Inflammatory macrophage (primary cell): ENCODE data around the gene MAST4.

Experiments used
- DNase-seq, 2 donors: peaks; one replicate each; pipeline ENCODE4 v3.0.0-alpha.2; 2020 to 2022
- total RNA-seq, 18 experiments: gene quantifications; one replicate each; lab custom pipeline; 2026; ENCODE audit warnings: mixed read lengths in 6 of 18, inconsistent platforms in 2 of 18; lab: John Stamatoyannopoulos, UW

The MAST4 gene
- 2.3 to 12.9 (median 7.5) reads per million in 18 experiments for total RNA-seq

DNA sequence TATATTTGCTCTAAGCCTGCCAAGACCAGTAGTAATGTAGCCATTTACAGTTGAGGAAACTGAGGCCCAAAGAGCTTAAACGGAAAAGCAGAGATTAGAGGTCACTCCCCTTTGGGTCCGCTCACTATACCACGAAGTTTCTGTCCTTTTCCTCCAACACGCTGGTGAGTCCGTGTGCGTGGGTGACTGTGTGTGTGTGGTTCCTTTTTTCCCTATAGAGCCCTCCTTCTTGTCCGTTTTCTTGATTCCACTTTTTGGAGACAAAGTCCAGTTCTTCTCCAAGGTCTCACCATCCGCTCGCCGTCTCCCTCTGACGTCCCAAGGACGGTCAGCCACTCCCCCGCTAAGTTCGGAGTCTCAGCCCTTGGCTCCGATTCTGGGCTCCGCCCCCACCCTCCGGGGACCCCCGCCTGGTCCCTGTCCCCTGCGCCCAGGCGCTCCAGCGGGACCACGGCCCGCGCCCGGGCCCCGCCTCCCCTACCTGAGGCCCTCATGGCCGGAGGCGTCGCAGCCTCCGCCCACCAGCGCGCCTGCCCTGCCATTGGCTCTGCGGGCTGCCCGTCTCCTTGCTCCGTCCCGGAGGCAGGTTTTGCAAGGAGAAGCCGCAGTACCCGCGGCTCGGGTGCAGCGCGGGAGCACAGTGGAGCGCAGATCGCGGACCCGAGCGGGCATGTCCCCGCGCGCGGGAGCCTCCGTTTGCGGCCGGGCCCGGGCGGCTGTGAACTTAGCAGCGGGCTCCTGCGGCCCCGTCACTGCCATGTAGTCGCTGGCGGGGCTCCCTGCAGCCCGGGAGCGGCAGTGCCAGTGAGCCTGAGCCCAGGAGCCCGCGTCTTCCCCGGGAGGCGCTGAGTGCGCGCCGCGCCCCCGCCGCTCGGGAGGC lies at the start of gene MAST4:
Gene MAST4, plus strand, starts transcription at position 638 of the 880 bp plus-strand sequence. CDS start 263 bp downstream, outside the sequence.
- DNase-seq: peak; percentile 82 to 84

DNA sequence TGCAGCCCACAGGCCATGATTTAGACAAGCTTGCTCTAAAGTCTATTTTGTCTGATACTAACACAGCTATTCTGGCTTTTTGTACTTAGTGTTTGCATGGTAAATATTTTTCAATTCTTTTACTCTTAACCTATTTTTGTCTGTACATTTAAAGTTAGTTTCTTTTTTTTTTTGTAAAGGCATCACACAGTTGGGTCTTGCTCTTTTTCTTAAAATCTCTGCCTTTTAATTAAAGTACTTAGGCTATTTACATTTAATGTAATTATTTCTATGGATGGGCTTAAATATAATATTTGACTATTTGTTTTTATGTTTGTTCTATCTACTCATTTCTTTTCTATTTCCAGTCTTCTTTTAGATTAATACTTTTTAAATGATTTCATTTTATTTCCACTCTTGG lies 49.7 kb upstream of the MAST4 start:
- no peak for DNase-seq

DNA sequence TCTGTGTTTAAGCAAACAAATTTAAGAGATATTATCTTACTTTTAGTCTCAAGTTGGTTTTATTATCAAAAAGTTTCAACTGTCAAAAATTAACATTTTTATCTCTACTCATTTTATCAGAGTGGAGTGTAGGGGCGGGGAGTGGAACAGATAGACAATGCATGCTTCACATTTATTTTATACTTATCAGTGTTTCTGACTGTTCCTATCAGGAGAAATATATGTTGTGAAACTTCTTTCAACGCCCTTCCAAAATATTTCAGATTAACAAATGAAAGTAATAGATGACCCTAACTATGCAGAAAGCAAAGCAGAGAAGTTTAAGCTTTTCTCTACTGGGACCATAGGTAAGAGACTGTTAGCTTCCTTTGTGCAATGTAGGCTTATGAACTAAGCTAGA lies 44.9 kb upstream of the MAST4 start:
- DNase-seq: no peak

DNA sequence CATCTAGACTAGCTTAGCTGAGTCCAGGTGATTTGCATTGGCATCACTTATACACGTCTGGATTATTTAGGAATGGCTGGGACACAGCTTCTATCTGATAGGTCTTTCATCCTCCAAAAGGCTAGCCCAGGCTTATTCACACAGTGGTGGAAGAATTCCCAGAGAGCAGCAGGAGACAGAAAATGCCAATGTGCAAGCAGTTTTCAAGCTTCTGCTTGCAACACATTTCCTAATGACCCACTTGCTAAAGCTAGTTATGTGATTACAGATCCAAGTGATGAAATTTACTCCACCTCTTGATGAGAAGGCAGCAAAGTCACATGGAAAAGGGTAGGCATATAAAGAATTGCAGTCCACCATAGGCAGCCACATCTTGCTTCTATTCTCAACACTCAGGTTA lies 44.2 kb upstream of the MAST4 start:
- DNase-seq: peak; percentile 46 to 55

DNA sequence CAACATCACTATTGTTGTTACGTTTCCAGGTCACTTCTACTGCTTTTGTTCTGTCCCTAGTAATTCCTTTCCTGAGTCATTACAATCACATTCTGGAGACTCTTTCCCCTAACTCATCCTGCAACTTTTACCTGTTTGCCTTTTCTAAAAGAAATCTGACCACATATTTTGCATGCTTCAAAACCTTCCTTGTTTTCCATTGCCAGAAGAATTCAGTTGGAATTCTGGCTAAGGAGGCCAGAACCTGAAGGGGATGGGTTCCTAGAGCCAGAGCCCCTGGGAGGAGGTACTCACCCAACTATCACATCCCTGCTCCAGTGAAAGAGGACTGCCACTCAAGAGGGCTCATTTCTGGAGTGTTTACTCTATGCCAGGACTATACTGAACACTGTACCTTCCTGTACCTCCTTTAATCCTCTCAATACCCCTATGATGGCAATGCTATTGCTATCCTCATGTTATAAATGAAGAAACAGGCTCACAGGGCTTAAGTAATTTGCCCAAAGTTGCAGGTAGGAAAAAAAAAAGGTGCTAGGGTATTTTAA lies 42.8 kb upstream of the MAST4 start:
- DNase-seq: no peak

DNA sequence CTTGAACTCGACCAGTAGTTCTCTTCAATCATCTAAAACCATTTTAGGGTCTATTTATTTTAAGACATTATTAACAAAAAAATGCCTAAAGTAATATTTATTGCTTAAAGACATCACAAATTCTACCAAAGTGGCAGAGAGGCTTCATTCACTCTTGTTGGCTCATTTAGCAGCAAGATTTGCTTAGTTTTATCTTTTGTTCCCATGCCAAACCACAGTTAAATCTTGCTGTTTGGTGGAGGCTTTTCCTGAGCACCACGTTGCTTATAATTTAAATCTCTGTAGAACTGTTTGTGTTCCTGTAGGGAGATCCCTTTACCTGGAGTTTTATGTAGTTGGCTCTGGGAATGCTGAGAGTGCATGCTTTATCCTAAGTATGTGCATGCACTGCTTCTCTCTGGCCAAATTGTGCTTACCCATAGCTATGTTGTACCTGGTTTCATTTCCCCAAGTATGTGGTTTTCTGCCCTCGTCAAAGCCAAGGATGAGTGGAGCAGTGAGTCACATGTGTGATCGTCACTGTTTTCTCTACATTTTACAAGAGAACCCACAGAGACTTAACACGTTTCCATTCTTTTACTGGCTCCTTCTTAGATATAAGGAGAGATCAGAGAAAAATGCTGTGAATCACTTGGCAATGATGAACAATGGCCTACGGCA lies 42.1 kb upstream of the MAST4 start:
- peak; percentile 67 to 68 for DNase-seq

DNA sequence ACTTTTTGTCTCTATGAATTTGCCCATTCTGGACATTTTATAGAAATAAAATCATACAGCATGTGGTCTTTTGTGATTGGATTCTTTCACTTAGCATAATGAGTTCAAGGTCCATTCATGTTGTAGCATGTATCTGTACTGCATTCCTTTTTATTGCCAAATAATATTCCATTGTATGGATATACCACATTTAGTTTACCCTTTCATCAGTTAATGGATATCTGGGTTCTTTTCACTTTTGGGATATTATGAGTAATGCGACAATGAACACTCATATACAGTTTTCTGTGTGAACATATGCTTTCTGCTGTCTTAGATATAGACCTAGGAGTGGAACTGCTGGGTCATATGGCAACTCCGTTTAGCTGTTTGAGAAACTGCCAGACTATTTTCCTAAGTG lies 41.3 kb upstream of the MAST4 start:
- DNase-seq: no peak

DNA sequence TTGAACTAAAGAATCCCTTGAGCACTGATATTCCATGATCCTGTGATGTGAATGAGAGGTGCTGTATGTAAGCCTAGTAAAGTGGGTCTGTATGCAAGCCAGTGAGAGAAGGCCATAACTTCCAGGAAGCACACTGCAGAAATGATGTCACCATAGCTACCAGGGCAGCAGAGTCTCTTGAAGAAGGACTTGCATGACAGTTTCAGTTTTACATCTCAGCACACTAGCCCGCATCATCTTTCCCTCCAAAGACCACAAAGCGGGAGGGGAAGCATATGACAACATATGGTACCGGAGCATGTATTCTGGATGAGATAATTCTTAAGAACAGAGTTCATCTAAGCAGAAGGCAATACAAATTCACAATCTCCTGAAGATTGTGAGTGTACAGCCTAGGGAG lies 37.6 kb upstream of the MAST4 start:
- peak; percentile 6 to 7 for DNase-seq

DNA sequence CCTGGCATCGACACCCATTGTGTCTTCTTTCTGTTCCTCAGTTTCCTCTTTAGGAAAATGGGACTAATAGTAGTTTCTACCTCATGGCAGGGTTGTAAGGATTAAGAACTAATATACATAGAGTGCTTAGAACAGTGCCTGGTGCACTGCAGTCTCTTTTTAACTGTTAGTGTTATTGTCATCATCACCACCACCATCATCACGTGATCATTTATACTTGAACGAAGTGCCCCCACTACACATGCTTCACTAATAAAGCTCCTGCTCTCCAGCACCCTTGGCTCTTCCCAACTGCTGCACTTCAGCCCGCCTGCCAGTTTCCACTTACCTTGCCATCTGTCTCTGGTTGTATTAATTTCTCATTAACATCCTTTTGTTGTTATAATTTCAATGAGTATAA lies 35.8 kb upstream of the MAST4 start:
- DNase-seq: no peak

DNA sequence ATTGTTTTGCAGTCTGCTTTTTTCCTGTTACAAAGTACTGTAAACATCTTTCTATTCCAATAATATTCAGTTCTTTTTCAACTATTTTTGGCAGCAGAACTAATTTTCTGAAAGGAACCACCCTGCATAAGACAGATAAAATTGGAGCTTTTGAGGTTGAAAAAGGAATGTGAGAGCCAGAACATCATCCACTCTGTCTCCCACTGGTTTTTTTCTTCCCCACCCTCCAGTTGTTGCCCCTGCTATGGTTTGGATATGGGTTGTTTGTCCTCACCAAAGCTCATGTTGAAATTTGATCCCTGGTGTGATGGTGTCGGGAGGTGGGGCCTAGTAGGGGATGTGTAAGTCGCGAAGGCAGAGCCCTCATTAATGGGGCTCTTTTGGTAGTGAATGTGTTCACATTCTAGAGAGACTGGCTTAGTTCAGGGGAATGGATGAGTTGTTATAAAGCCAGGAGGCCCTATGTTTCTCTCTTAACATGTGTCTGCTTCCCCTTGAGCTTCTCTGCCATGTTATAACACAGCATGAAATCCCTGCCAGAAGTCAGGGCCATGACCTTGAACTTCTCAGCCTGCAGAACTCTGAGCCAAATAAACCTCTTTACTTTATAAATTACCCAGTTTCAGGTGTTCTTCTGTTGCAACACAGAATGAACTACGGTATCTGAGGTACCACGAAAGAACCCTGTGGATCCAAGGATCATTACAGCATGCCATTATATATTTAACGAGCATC lies 34.8 kb upstream of the MAST4 start:
- no peak for DNase-seq

DNA sequence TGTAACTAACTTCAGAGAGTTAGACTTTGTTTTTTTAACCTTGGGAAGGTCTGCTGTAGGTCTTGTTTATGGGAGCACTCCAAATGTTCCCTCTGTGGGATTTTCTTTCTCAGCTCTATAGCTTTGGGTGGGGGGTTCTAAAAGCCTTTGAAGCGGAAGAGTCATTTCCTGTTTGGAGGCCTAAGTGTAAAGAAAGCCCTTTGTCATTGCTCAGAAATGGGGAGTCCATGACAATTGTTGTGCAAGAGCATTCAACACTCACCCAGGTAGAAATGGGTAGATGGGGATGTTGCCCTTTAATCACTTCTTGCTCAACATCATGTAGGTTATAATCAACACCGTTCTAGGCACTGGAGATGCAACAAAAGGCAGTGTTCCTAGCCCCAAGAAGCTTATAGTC lies 30.3 kb upstream of the MAST4 start:
- DNase-seq: no peak

DNA sequence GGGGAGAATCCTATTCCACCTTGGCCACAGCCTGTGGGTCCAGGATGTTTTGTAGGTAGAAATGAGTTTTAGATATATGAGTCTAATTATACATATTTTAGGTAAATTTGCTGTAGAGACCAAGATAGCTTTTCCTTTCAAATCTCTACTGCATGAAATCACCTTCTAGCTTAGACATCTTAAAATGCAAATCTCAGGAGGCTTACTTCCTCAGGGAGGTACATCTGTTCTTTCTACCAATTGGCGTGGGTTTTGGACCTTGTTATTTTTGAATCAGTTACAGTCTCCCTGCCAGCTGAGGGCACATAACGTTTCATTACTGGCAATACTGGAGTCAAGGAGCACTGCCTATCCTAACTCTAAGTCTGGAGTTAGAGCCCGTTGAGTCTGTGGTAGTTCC lies 28.7 kb upstream of the MAST4 start:
- DNase-seq: no peak

DNA sequence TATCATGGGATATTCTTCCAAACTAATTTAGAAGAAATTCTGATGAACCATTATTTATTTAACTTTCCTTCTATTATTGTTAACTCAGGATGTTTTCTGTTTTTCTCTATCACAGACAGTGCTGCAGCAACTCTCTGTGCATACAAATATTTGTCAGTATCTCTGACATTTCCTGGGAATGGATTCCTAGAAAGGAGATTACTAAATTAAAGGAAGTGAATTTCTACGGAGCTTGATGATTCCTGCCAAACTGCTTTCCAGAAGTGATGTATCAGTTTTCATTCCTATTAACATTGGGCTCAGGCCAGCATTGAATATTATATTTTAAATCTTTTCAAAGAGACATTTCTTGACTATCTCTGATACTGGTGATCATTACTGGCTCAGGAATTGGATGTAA lies 26.0 kb upstream of the MAST4 start:
- no peak for DNase-seq

DNA sequence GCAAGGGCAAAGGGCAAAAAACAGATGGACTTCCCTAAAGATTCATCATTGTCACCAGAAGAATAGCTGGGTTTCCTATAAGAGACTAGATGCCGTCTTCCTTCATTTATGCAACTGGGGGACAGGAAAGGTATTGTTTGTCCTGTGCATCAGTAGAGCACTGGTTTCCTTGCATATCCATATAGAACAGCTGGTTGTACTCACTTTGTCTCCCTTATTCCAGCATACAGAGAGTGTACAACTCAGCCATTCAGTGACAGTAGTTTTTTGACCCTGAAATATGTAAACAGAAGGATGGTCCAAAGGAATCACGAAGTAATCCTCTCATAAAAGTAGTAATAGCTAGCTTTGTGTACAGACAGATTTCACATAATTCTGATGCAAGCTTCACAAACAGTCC lies 22.5 kb upstream of the MAST4 start:
- no peak for DNase-seq

DNA sequence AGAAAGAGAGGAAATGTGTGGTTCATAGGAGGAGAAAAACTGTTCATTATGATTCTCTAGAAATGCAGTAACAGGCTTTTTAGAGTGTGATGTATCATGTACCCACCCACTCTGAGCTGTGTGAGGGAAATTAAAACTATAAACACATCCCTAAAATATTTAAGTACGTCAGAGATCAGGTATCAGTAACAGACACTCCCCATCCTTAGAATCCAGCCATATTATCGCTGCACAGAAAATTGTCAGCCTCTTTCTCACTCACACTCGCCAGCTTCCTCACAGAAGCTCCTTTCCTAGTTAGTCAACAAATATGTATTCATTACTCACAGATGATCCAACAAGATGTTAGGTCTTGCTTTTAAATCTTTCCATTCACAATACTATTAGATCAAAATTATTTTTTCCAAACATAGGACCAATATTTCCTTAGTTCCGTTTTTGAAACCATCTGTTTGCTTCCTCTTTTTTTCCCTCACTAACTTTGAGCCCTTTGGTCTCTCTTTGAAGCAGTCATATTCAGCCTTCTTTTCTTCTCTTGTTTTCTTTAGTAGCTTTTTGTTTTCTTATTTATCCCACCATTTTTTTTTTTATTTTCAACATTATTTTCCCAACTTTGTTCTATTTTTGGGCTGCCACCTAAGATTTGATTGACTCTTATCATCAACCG lies 13.6 kb upstream of the MAST4 start:
- no peak for DNase-seq

DNA sequence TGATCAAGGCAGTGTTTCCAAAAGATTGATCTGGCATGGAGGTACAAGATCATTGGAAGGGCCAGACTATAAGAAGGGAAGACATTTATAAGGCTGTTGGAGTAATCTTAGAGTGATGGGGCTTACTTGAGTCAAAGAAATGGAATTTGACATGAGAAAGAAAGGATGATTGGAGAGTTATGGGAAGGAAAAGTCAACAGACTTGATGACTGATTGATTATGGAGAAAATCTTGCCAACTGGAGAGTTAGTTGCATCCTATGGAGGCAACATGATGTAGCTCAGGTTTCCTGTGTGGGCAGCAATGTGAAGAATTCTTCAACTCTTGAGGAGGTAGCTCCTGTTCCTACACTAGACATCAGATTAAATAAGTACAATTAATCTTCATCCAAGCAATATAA lies 10.9 kb upstream of the MAST4 start:
- no peak for DNase-seq

DNA sequence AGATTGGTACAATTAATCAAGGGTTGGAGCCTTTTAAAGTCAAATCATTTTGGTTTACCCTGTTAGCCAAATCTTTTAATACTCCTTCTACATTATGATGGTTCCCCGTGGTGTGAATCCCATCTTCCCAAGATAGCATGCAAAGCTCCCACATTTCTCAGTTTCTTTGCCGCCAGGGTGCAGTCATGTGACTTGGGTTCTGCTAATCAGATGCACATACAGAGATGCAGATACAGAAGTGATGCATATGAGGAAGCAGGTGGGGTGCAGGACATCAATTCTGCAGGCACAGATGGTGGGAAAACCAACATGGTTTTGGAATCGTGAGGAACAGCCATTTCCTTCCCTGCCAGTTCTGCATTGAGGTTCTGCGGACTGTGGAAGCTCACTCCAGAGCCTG lies 8.4 kb upstream of the MAST4 start:
- DNase-seq: no peak

DNA sequence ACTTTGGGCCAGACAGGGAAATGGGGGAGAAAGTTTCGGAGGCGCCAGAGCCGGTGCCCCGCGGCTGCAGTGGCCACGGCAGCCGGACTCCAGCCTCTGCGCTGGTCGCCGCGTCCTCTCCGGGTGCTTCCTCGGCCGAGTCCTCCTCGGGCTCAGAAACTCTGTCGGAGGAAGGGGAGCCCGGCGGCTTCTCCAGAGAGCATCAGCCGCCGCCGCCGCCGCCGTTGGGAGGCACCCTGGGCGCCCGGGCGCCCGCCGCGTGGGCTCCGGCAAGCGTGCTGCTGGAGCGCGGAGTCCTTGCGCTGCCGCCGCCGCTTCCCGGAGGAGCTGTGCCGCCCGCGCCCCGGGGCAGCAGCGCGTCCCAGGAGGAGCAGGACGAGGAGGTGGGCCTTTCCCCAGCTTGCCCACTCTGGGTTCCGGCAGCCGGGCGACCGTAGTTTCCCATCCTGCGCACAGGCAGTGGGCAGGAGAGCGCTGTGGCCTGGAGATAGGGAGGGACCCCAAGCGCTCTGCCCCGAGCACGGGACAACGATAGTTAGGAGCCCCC lies 516 bp downstream of the MAST4 start:
- DNase-seq: peak in 1 of 2 donors; percentile 24

DNA sequence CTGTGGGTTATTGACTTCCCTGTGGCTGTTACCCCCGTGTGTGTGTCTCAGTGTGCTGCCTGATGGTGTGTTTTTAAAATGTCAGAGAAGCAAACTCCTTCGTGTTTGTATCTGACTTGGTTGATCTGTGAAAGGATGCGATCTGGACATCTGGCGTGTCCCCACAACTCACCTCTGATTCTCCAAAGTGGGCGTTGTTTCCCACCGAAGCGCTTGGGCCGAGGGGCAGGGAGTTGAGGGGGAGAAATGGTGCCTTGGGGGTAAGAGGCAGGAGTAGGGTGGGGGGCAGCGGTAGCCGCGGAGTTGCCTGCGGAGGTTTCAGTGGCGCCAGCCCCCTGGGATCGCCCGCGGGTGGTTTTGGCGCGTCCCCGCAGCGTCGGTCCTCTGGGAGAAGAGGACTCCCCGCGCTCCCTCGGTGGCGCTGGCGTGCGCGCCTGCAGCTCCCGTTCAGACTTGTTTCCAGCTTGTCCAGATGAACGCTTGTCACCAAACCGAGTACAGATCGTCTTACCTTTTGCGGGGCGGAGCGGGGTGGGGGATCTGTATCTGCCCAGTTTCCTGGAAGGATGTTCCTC lies 1.1 kb downstream of the MAST4 start:
- DNase-seq: peak in 1 of 2 donors; percentile 13

DNA sequence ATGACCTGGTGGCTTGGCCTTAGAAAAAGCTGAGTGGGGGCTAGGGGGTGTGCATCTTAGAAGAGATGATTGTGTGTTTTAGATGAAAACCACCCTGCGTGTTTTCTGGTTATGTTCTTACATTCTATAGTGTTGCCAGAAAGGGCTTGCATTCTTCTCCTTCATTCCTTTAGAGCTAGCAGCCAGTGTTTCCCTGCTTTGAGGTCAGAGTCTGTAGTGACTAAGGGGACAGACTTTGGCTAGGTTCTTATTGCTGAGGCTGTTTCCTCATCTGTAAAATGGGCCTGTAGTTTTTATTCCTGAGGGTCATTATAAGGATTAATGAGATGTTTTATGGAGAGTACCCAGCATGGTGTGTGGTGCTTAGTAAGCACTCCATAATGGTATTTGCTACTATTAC lies 6.4 kb downstream of the MAST4 start:
- DNase-seq: no peak

DNA sequence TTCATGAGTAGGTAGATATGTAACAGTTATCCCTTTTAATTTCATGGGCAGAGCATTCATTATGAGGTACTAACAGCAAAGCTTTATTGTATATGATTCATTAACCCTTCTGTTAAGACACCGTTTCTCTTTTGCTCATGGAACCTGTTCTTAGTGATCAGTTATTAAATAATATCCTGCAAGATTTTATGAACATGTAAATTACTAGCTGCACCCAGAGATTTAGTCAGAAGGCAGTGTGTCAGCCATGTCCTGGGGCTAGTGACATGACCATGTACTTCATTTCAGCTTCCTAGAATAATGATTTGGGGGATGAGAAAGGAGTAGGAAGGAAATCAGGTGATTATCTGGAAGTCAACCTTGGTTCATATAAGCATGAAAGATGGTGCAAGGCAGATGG lies 7.0 kb downstream of the MAST4 start:
- no peak for DNase-seq

DNA sequence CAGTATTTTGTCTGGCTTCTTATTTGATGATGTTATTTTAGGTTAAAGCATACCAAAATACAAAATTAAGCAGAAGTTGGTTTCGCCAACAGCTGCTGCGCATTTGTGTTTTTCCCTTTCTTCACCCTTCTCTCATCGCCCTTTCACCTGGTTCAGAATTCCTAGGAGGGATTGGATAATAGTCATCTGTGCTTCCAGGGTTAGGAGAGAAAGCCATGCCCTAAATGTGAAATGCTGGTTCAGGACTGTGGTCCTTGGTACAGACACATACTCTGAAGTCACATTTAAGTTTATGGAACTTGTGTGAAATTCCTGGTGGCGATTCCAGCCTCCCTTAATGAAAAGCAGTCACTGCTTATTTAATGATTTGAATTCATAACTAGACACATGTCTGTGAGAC lies 7.7 kb downstream of the MAST4 start:
- DNase-seq: no peak
